CD4-positive, alpha-beta T cell treated with Interferon alpha-2 for 1 hour (primary cell): Measurements from ENCODE around the gene CST9L.
"Not testable (repeated sequence)": the region's sequence is repeated elsewhere in the genome, so short reads cannot be mapped to it uniquely, and the experiment has no call there.

Experiments used
- DNase-seq, 2 donors: peaks; one replicate each; pipeline ENCODE4 v3.0.0-alpha.2; 2020 to 2022

Gene CST9L

DNA sequence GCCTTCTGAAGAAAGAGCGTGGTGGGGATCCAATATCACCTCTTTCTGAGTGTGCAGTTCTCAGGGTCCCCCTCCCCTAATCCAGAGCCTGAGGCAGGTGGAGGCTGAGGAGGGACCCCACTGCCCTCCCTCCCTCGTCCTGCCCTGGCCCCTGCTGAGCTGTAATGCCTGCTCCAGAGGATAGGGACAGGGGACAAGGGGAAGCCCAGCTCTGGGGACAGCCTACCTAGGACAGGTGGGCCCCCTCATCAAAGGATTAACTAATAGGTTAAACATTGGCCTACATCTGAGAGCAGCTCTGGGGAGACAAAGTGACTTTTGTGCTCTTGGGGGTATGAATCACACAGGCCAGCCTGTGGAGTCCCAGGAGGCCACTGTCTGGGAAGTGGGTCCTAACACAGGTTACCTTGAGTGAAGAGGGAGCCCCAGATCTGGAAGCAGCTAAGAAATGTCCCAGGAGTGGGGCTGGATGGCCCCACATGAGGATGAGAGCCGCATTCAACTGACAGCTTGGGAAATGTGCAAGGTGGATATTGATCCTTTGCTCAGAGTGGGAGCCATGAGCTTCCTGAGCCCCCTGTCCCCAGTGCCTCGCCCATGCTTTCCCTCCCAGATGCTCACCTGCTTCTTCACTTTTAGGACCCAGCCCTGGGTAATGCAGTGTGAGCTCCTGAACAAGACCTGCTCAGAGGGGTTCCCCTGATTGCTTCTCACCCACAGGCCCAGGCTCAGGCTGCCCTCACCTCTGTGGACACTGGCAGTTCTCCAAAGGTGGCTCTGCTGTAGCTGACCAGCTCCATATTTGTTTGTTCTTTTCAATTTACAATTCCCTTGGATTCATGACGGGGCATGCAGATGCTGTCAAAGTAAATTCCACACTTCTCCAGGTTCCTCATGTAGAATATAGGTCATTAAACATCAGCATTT is 17.8 kb upstream of the CST9L start:
- no peak for DNase-seq

DNA sequence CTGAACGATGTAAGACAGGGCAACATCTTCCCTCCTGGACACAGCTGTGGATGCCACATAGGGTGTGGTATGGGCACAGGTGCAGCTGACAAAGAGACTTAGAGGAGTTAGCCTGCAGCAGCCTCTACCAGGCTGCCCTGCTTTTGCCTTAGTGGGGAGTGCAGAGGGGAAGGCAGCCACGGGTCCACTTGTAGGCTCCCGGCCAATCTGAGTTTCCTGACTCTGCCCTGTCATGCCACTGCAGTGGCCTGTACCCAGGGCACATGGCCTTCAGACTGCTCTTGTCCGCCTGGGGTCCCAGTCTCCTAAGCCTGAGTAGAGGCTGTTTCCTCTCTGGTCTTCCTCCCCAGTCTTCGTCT is 17.1 kb upstream of the CST9L start:
- no peak for DNase-seq

DNA sequence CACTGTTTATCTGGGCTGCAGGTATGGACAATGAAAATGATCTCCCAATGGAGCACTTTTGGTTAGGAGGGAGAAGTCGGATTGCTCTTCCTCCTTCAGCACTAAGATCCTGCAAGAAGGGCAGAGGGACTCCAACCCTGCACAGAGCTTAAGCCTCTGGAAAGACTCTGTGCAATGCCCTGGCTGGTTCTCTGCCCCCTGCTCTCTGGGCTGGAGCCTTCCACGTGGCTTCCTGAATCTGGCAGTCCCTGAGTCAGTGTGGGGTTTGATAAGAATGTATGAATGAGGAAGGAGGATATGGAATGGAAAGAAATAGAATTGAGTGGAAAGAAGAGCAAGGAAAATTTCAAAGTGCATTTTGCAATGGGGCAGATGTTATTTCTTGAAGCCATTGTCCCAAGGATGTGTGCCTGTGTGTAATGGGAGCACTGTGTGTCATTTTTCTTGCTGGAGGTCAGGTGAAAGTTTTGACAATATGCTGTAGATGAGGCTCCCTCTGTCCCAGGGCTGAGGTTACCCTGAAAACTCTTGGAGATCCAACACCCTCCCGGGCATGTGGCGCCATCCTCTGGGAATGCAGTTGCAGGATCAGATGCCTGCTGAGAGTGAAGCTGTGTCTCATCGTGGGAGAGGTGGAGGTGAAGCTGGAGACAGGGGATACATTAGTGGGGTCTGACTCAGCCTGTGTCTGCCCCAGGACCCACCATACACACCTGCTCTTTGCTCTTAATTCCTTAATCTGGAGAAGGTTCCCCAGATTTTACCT is 16.3 kb upstream of the CST9L start:
- DNase-seq = no peak

DNA sequence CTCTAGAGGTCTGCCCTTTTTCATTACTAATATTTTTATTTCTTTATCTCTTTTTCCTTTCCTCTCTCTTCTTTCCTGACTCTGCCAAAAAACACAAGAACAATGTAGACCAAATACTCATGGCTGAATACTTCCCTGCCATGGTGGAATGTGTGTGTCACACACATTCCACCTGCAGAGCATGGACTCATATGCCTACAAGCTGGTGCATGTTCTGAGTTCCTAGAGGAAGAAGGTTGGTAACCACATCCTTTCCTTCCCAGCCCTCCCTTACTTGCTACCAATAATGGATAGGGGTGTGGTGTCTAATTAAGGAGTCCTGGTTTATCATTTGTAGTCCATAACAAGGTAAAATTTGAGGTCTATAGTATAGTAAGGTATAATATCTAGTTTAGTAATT is 15.2 kb upstream of the CST9L start:
- DNase-seq = no peak

DNA sequence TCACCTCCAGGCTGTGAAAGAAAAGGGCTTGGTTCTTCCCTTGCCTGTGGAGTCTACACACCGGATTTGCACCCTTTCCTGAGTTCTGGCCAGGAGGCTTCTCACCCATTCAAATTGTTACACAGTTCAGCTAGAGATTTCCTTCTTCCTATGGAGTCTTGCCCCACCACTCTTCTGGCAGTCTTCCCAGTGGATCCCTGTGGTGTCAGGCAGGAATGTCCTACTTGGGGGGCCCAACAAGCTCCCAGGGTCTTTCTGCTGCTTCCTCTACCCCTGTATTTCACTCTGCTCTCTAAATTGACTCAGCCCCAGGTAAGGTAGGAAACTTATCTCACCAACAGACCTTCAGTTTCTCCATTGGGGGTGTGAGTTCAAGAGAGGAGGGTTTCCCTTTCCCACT is 14.0 kb upstream of the CST9L start:
- DNase-seq = no peak

DNA sequence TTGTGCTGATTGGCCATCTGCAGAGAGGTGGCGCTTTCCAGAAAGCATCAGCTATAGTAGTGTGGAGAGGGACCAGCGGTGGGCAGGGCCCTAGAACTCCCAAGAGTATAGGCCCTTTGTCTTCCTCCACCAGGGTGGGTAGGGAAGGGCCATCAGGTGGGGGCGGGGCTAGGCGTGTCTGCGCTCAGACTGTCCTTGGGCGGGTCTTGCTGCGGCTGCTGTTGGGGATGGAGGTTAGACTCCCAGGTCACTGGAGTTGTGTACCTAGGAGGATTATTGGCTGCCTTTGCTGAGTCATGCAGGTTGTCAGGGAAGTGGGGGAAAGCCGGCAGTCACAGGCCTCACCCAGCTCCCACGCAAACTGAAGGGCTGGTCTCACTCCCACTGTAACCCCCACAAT is 13.5 kb upstream of the CST9L start:
- not testable (repeated sequence) for DNase-seq

DNA sequence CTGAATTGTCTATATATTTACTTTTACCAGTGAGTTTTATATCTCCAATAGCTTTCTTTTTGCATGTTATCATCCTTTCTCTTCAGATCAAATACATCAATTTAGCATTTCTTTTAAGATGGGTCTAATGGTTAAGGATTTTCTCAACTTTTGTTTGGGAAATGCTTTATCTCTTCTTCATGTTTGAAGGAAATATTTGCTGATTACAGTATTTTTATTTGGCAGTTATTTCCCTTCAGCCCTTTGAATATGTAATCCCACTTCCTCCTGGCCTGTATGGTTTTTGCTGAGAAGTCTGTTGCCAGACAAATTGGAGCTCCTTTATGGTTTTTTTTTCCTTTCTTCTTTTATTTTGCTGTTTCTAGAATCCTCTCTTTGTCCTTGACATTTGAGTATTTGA is 6.7 kb upstream of the CST9L start:
- DNase-seq = no peak

DNA sequence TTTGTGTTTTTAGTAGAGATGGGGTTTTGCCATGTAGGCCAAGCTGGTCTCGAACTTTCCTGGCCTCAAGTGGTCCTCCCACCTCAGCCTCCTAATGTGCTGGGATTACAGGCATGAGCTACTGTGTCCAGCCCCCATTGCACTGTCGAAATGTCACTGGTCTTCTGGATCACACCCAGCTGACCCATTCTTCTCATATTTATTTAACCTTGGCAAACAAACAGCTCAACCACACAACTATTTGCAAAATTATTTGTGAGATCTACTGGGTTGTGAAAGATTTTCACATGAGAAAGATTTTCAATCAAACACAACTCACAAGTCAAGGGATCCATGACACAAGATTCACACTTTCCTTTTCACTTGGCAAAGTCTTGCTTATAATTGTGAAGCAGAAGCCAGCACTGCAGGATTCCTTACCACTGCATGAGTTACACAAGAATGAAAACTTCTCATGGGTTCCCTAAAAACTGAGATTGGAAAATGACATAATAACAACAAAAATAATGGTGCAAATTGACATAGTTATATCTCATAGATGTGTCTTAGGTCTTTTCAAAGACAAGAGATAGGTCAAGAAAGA is 2.0 kb upstream of the CST9L start:
- DNase-seq = no peak

DNA sequence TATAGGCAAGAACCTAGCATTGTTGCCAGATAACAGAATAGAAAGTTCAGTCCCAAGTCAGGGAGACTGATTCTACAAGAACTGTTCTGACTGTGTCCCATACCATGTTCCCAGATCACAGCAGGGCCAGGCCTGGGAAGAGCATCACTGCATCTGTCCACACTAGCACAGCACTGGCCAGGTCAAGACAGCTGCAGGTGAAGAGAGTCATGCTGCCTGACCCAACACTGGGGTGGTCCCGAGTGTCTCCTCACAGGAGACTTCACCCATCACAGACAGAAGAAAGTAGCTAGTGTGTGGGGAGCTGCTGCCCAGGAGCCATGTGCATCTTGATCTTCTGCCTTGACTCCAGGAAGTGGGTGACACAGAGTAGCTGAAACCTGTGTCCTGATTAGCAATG is 1.3 kb upstream of the CST9L start:
- no peak for DNase-seq

DNA sequence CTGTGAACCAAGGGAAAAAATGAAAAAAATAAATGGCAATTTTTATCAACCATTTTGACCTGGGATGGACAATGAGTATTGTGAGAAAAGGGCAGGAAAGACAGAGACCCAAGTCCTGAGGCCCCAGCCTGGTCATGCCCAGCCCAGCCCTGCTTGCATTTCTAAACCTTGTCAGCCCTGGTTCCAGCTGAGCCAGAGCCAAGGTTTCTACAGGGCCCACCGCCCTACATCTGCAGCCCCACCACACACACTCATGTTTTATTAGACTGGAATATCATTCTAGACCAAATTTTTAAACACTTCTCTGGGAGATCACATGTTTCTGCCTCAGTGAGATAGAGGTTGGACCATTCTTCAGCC is 667 bp upstream of the CST9L start:
- no peak for DNase-seq

DNA sequence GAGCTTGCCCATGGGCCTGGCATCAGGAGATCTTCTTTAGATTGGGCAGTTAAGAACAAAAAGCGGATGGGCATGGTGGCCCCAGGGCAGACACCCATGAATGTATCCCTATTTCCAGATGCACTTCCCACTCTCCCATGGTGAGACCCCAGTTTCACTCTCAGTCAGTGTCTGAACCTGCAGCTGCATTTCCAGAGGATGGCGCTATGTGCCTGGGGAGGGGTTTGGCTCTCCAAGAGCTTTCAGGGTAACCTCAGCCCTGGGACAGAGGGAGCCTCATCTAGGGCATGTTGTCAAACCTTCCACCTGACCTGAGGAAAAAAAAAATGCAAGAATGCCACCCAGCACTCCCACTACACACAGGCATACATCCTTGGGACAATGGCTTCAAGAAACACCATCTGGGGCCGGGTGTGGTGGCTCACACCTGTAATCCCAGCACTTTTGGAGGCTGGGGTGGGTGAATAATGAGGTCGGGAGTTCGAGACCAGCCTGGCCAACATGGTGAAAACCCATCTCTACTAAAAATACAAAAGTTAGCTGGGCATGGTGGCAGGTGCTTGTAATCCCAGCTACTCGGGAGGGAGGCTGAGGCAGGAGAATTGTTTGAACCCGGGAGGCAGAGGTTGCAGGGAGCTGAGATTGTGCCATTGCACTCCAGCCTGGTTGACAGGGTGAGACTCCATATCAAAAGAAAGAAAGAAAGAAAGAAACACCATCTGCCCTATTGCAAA is 1.9 kb downstream of the CST9L start:
- no peak for DNase-seq

DNA sequence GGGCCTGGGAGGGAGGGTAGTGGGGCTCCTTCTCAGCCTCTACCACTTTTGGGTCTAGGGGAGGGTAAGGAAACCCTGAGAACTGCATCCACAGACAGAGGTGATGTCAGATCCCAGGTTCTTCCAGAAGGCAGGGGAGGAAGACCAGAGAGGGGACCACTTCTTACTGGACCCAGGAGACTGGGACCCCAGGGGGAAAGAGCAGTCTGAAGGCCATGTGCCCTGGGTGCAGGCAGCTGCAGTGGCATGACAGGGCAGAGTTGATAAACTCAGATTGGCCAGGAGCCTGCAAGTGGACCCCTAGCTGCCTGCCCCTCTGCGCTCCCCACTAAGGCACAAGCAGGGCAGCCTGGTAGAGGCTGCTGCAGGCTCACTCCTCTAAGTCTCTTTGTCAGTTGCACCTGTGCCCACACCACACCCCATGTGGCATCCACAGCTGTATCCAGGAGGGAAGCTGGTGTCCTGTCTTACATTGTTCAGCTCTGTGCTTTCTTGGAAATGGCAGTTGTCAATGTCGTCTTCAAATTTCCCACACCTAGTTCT is 2.7 kb downstream of the CST9L start:
- DNase-seq = no peak

DNA sequence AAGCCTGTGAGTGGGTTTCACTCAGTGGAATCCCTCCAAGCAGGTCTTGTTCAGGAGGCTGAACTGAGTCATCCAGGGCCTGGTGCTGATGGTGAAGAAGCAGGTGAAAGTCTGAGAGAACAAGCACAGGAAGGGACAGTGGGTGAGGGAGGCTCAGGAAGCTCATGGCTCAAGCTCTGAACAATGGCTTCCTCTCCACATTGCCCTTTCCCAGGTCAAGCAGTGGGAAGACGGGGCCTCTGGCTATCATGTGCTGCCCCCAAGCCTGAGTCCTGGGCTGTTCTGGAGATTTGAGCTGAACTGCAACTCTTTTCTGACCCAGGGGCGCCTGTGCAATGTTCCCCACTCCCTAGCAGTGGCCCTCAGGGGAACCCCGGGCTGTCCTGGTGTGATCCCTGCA is 3.4 kb downstream of the CST9L start:
- no peak for DNase-seq

DNA sequence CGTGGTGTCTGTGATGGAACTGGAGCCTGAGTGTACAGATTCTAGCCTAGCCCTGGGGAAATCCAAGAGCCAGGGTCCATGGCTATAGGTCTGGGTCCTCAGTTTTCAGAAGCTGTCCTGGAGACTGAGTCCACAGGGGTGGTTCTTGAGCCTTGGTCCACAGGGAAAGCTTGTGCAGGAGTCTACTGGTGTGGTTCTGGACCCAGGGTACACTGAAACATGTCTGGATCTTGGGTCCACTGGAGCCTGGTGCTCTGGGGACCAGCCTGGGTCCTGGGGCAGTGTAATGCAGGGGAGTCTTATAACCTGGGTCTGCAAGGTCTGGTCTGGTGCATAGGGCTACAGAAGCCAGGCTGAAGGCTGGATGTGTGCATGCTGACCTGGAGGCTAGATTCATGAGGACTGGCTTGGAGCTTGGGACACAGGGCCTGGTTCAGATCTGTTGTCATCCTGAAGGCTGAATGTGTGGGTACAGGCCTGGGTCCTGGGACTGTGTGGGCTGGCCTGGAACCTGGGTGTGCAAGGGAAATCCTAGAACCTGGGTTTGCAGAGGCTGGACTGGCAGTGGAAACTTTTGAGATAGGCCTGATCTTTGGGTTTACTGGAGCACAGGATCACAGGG is 5.5 kb downstream of the CST9L start:
- no peak for DNase-seq

DNA sequence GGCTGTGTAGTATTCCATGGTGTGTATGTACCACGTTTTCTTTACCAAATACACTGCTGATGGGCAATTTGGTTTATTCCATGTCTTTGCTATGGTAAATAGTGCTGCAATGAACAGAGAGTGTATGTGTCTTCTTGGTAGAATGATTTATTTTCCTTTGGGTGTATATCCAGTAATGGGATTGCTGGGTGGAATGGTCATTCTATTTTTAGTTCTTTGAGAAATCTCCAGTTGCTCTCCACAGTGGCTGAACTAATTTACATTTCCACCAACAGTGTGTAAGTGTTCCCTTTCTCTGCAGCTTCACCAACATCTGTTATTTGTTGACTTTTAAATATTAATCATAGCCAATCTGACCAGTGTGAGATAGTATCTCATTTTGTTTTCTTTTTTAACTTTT is 13.9 kb downstream of the CST9L start:
- DNase-seq = no peak

DNA sequence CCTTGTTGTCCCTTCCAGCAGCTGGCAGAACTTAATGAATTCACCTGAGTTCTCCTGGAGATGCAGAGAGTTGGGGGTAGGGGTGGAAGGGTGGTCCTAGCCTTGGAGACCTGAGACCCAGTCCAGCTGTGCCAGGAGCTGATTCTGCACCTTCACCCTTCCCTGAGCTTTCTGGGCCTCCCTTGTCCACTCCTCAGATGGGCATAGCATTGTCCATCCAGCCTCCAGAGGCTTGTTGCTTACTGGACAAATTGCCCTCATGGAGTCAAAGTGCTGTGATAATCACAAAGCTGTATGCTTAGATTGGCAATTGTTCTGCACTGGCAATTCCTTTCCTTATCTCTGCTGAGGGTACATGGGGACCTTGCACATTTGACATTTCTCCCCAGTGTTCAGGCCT is 16.5 kb downstream of the CST9L start:
- DNase-seq = no peak

DNA sequence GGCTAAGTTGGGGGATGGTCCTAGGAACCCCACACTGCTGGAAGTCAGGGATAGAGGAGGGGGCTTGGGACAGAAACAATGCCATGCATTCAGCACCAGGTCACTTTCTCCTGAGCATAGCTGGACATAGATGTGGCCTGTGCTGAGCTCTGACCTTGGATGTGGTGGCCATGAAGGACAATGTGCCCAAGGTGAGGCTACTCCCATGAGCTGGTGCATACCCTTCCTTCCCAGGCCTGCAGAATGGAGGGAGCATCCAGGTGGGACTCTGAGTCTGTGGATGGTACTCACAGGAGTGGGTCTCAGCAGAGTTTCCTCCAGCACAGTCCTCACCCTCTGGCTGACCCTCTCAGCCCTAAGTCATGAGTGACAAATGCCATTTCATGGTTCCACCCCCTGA is 16.9 kb downstream of the CST9L start:
- no peak for DNase-seq

DNA sequence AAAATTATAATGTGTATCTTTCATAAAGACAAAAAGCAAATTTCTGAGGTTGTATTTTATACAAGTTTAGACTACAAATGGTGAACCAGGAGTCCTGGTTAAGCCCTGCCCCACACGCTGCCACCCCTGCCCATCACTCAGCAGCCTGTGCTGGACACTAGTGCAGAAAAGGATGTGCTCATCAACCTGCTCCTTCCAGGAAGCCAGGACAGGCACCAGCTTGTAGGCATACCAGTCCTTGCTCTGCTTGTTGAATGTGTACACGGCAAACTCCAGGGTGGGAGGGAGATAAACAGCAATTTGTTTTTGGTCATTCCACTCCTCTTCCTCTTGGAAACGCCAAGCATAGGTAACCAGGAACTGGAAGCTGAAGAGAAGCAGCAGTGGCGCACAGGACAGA is 18.1 kb downstream of the CST9L start:
- DNase-seq = no peak

DNA sequence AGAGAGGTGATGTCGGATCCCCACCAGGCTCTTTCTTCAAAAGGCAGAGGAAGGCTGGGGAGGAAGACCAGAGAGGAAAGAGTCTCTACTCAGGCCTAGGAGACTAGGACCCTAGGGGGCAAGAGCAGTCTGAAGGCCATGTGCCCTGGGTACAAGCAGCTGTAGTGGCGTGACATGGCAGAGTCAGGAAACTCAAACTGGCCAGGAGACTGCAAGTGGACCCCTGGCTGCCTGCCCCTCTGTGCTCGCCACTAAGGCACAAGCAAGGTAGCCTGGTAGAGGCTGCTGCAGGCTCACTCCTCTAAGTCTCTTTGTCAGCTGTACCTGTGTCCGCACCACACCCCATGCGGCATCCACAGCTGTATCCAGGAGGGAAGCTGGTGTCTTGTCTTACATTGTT is 19.9 kb downstream of the CST9L start:
- no peak for DNase-seq

DNA sequence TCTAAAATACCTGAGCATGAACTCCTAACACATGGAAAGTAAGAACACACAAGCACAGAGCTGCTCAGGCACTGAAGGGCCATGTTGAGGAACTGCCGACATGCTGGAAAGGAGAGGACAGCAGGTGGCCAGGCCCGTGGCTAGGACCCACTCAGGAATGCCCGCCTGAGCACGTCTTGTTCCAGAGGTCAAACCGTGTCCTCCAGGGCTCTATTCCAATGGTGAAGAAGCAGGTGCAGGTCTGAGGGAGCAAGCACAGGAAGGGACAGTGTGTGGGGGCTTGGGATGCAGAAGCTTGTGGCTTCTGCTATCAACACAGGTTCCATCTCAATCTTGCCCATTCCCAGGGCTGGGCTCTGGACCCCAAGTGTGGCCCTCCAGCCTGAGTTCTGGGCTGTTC is 20.7 kb downstream of the CST9L start:
- no peak for DNase-seq

DNA sequence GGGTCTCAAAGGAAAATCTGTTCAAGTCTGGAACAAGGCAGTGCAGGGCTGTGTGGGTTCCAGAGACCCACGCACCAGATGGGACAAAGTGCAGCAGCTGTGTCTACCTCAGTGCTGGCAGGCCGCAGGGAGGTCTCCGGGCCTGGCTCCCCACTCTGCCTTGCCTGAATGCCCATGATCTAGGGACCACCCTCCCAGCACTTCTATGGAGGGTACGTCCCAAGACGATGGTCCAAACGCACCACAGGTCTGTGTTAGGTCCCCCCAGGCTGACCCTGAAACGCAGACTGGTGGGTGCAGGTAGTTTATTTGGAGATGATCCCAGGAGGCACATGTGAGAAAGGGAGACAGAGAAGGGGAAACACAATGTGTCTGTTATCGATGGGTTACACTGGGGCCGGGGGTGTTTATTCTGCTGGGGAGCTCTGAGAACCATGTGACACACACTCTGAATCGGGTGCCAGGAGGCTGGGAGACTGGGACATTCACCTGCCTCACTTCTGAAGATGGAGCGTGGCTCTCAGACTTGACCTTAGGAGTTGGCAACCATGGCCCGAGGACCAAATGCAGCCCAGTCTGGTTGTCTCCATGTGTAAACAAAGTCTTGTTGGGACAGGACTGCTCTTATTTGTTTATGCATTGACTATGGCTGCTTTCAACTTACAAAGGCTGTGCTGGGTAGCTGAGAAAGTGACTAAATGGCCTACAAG is 21.7 kb downstream of the CST9L start:
- DNase-seq = no peak

DNA sequence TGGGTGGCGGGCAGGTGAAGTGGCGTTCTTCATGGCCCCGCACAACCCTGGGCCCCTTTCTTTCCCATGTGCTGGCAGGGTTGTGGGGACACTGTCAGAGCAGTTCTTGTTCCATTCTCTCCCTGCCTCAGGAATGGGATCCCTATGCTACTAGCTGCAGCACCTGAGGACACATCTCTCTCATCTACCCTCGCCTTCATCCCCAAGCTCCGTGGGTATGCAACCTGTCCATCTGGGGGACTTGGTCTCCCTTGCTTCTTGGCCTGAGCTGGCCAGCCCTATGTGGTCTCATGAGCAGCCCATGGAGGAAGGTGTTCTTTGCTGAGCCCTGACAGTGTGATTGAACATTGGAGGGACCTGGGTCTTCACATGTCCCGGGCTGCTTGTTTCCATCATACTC is 24.2 kb downstream of the CST9L start:
- no peak for DNase-seq
